ENCODE measurements around the gene PRICKLE3.

PRICKLE3 gene

DNA sequence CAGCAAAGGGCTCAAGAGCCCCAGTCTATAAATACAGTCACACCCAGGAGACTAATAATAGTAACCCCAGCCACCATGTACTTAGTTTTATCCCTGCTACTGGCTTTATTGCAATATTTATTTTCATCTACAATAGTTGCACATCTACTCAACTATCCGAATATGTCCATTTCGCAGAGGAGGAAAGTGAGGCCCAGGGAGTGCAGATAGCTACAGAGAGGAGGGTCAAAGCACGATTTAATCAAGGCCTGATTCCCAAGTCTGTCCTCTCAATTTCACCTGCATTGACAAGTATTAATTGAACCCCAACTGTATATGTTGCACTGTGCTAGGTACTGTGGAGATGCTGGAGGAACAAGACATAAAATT, 18.4 kb downstream of the PRICKLE3 start:
- H3K4me3 ChIP-seq (ENCODE audit: low read depth, low read length): no peak overlapping the region
- no peak for DNase-seq (ENCODE audit: low read depth)
- TF ChIP-seq, protein P1, sequence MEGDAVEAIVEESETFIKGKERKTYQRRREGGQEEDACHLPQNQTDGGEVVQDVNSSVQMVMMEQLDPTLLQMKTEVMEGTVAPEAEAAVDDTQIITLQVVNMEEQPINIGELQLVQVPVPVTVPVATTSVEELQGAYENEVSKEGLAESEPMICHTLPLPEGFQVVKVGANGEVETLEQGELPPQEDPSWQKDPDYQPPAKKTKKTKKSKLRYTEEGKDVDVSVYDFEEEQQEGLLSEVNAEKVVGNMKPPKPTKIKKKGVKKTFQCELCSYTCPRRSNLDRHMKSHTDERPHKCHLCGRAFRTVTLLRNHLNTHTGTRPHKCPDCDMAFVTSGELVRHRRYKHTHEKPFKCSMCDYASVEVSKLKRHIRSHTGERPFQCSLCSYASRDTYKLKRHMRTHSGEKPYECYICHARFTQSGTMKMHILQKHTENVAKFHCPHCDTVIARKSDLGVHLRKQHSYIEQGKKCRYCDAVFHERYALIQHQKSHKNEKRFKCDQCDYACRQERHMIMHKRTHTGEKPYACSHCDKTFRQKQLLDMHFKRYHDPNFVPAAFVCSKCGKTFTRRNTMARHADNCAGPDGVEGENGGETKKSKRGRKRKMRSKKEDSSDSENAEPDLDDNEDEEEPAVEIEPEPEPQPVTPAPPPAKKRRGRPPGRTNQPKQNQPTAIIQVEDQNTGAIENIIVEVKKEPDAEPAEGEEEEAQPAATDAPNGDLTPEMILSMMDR (IDR thresholded peaks at IDR 0.05; ENCODE audit: control insufficient read depth, extremely low read depth, insufficient read depth): no peak

DNA sequence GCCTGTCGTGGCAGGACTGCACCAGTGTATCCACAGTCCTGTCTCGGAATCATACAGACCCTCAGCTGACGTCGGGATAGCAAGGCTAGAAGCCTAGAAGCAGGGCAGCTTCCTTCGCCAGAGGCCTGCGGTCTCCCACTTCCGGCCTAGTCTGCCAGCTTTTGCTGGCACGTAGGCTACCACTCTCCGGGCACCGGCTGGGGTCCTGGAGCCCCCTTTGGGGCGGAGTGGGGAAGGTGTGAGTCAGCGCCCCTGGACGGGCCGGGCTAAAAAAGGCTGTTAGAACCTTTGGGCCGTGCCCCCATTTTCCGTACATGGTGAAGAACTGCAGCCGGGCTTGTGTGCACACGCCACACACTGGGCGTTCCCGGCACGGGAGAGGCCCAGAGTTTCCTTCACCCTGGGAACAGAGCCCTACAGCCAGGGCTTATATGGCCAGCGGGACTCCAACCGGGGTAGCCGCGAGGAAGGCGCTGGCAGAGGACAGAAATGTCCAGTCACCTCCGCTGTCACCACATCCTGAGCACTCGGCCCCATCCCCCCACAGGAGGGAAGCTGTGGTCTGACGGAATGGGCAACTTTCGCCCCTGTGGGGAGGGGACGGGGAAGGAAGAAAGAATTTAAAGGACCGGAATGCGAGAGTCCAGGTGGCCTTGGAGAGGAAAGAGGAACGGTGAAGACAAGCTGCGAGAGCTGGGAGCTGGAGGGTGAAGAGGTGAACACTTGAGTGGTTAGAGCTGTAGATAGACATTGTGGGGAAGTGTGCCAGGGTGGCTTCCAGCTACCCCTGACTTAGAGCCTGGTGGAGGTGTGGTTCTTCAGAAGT, 19.0 kb downstream of the PRICKLE3 start:
- DNase-seq (ENCODE audit: low read depth): no peak
- no peak overlapping the region for H3K4me3 ChIP-seq (ENCODE audit: low read depth, low read length)
- TF ChIP-seq, protein P1 (IDR thresholded peaks at IDR 0.05; ENCODE audit: control insufficient read depth, extremely low read depth, insufficient read depth): no peak

DNA sequence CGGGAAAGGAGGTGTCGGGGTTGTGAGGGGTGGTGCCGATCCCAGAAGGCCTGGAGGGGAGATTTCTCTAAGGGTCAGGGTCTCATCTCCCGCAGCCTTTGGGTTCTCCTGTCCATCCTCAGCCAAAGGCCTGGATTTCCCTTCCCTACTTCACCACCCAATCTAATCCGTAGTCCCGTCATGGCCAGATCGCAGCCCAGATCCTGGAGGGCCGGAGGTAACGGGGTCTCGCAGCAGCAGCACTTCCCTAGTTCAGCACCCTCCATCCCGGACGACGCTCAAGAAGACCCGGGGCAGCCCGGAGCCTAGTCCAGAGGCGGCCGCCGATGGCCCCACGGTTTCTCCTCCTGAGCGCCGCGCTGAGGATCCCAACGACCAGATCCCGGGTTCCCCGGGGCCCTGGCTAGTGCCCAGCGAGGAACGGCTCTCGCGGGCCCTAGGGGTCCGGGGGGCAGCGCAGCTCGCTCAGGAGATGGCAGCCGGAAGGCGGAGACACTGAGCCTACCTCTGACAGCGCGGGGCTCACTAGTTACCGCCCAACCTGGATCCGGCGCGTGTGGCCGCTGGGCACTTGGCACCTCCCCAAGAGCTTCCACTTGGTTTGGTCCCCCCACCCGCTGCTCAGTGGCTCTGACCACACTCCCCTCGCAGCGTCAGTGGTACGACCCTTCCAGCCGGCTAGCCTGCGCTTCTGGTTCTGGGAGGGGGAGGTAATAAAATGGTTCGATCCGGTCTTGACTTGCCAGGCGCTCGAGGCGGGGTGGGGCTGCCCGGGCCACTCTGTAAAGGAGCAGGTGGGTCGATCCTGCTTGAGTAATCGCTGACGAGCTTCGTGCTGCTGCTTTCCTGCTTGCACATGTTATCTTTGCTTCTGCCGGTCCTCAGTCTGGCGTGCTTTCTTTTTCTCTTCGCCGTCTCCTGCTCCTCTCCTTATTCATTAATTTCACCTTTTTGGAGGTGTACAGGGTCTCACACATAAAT, 20.0 kb downstream of the PRICKLE3 start:
- H3K4me3 ChIP-seq (ENCODE audit: low read depth, low read length): no peak overlapping the region
- TF ChIP-seq, protein P1 (IDR thresholded peaks at IDR 0.05; ENCODE audit: control insufficient read depth, extremely low read depth, insufficient read depth): no peak
- DNase-seq (ENCODE audit: low read depth): no peak

DNA sequence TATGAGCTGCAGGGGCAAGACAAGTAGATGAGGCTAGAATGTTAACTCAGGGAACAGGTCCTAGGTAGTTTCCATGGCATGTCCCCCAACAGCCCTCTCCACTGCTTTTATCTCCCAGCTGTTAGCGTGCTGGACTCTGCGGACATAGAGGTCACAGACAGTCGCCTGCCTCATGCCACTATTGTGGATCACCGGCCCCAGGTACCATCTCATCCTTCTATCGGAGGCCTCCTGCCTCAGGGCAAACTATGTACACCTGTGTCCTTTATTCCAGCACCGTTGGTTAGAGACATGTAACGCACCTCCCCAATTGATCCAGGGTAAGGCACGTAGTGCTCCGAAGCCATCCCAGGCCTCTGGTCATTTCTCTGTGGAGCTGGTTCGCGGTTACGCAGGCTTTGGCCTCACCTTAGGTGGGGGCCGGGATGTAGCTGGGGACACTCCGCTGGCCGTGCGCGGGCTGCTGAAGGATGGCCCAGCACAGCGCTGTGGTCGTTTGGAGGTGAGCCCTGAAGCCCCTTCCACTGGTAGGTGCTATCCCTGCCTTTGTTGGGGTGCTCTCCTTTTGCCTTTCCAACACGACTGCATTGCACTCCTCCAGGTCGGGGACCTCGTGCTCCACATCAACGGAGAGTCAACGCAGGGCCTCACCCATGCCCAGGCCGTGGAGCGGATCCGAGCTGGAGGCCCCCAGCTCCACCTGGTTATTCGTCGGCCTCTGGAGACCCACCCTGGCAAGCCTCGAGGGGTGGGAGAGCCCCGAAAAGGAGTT, 21.4 kb downstream of the PRICKLE3 start:
- DNase-seq (ENCODE audit: low read depth): no peak
- TF ChIP-seq, protein P1 (IDR thresholded peaks at IDR 0.05; ENCODE audit: control insufficient read depth, extremely low read depth, insufficient read depth): no peak
- H3K4me3 ChIP-seq (ENCODE audit: low read depth, low read length): no peak overlapping the region

DNA sequence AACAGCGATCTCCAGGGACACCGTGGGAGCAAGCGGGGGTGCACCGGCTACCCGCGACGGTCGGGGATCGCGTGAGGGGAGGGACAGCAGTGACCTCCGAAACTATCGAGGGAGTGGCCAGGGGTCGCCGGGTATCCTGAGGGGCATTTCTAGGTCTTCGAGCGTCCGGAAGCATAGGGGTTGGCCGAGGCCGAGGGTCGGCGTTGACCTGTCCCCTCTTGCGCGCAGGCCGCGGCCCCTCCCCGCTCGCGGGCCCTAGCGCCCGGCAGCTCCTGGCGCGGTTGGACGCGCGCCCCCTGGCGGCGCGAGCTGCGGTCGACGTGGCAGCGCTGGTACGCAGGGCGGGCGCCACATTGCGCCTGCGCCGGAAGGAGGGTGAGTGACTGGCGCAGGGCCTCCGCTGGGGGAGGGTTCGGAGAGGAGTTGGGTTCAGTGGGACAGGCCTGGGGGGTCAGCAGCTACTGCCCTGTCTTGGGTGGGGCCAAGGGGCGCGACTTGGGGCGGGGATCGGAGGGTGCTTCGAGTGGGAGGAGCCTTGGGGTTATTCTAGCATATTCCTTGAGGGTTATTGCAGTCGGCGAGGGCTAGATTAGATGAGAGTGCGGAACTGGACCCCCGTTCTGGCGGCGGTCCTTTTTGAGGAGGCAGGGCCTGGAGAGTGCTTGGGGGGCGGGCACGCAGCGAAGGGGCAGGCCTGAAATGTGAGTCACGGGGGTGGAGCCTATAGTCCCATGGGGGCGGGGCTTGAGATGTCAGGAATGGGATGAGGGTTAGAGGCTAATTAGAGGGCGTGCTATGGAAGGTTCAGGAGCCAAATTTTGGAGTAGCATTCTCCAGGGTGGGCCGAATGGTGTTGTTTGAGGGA, 22.4 kb downstream of the PRICKLE3 start:
- TF ChIP-seq, protein P1 (IDR thresholded peaks at IDR 0.05; ENCODE audit: control insufficient read depth, extremely low read depth, insufficient read depth): peak; percentile 78
- H3K4me3 ChIP-seq (ENCODE audit: low read depth, low read length): peak overlapping the region; percentile 49
- DNase-seq (ENCODE audit: low read depth): peak; percentile 40

DNA sequence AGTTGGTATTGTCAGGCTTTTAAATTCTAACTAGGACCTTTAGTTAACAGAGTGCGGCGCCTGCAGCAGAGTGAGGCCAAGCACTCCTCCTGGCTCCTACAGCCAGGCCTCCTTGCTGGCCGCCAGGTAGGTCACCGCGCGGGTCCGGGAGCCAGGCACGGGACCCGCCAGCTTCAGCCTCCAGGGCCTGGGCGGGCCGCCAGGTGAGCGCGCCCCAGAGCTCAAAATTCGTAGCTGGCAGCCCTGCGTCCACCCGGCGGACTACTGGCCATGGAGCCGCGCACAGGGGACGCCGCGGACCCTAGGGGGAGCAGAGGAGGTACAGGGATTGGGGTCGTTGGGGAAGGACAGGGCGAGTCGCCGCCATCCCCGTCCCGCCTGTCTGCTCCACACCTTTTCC, 23.6 kb downstream of the PRICKLE3 start, which contains the start of gene MAGIX:
Gene MAGIX, plus strand, starts transcription at position 139 of the 400 bp plus-strand sequence. Its CDS starts 132 bp downstream, at position 271.
- H3K4me3 ChIP-seq (ENCODE audit: low read depth, low read length): peak within 1 kb of the TSS; percentile 49
- TF ChIP-seq, protein P1 (IDR thresholded peaks at IDR 0.05; ENCODE audit: control insufficient read depth, extremely low read depth, insufficient read depth): no peak
- no peak for DNase-seq (ENCODE audit: low read depth)

Data from LNCaP clone FGC (cell line).